NT2/D1 (cell line): ENCODE measurements around the gene RIMBP2.

ENCODE experiments used
- DNase-seq: peaks from one replicate; pipeline ENCODE4 v3.0.0-alpha.2; 2011; ENCODE audit warnings: low read depth, low spot score
- H3K27me3 ChIP-seq: 2 replicates; pipeline ENCODE4 v1.6.0; 2011; ENCODE audit warnings: mild to moderate bottlenecking; ENCODE audit not compliant: insufficient read length, insufficient read depth
- H3K36me3 ChIP-seq: 2 replicates; pipeline ENCODE4 v1.6.1; 2011; ENCODE audit warnings: mild to moderate bottlenecking, low read length, mixed read lengths; ENCODE audit not compliant: insufficient read depth, insufficient read length
- H3K4me1 ChIP-seq: 2 replicates; pipeline ENCODE4 v1.5.1; 2011; ENCODE audit not compliant: insufficient read depth, insufficient read length
- H3K4me3 ChIP-seq: 2 replicates; pipeline ENCODE4 v1.5.1; 2011; ENCODE audit warnings: low read depth; ENCODE audit not compliant: insufficient read length
- H3K9ac ChIP-seq: 2 replicates; pipeline ENCODE4 v1.6.0; 2011; ENCODE audit warnings: low read depth; ENCODE audit not compliant: insufficient read length
- H3K9me3 ChIP-seq: 2 replicates; pipeline ENCODE4 v1.5.1; 2011; ENCODE audit warnings: mild to moderate bottlenecking, low read length; ENCODE audit not compliant: insufficient read depth
- SUZ12 ChIP-seq: IDR thresholded peaks from 2 replicates; pipeline ENCODE4 v1.6.1; 2011; ENCODE audit not compliant: insufficient read length, insufficient read depth; ENCODE audit errors: extremely low read depth
- YY1 ChIP-seq: IDR thresholded peaks from 2 replicates; pipeline ENCODE4 v1.6.1; 2011; ENCODE audit not compliant: insufficient read length, insufficient read depth
- ZNF274 ChIP-seq: IDR thresholded peaks from 2 replicates; pipeline ENCODE4 v1.6.1; 2011; ENCODE audit warnings: mild to moderate bottlenecking, low read depth, low read length

Gene RIMBP2

DNA sequence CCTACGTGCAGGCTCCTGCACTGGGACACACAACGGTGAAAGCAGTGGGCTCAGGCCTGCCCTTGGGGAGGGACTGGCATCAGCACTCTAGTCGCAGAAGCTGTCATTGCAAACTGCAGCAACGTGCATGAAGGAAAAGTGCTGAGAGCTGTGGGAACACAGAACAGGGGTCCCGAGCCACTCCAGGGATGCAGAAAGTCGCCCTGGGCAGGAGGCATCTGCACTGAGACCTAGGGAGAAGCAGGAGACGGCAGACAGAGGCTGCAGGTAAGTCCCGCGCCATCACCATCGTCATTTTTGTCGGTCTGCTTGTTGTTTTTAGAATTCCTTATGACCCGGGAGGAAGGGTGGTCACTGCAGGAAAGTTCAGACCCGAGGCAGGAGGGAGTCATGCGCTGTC, 21.6 kb upstream of the RIMBP2 start:
- Histone ChIP-seq H3K36me3 (no peaks in the 10 kb centered on the region), H3K27me3 (no peaks in the 10 kb centered on the region), H3K9ac (no peak overlapping the region), H3K9me3 (peaks cover 4% of the 10 kb centered on the region; the same call in 1 of the 2 replicates), H3K4me1 (peaks cover 6% of the 10 kb centered on the region), H3K4me3 (no peak overlapping the region)
- TF ChIP-seq ZNF274 (no peak), YY1 (no peak), SUZ12 (no peak)
- no peak for DNase-seq

GRCh38 chr12:130729344-130729743, 13.2 kb upstream of the RIMBP2 start:
- H3K27me3 ChIP-seq: no peaks in the 10 kb centered on the region
- DNase-seq: no peak
- no peak for TF ChIP-seq ZNF274
- H3K4me1 ChIP-seq: peaks cover 11% of the 10 kb centered on the region
- H3K9ac ChIP-seq: no peak overlapping the region
- peaks cover 6% of the 10 kb centered on the region; the same call in 1 of the 2 replicates for H3K9me3 ChIP-seq
- no peaks in the 10 kb centered on the region for H3K36me3 ChIP-seq
- H3K4me3 ChIP-seq: no peak overlapping the region

GRCh38 chr12:130728158-130729058, 12.3 kb upstream of the RIMBP2 start:
- Histone ChIP-seq H3K4me1 (peaks cover 11% of the 10 kb centered on the region), H3K9ac (no peak overlapping the region), H3K36me3 (no peaks in the 10 kb centered on the region), H3K27me3 (no peaks in the 10 kb centered on the region), H3K4me3 (no peak overlapping the region), H3K9me3 (peaks cover 6% of the 10 kb centered on the region; the same call in 1 of the 2 replicates)
- no peak for DNase-seq
- no peak for TF ChIP-seq SUZ12

DNA sequence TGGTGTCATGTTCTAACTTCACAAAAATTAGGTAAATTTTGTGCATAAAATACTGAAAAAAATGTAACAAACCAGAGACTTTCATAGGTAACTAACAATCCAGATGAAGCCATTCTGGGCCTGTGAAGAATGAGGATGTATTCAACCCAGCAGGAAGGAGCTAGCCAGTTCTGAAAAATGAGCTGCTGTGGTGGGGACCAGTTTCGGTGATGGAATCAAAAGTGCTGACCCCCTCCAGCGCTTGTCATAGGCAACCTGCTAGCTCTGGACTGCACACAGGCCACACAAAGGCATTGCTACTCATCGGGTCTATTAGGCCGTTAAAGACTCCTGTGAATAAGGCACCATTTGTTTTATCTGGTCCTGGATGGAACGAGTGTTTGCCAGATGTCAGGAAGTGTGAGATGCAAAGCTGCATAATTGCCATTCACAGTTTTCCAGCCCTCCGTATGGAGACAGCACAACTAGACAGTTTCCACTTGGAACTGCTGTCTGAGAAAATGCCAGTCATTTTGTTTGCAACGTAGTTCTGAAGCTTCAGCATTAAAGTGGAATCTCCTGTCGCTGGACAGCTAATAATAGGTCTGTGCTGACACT, 3.3 kb upstream of the RIMBP2 start:
- no peak overlapping the region for H3K9ac ChIP-seq
- H3K27me3 ChIP-seq: peaks cover 20% of the 10 kb centered on the region
- H3K9me3 ChIP-seq: peaks cover 14% of the 10 kb centered on the region
- H3K36me3 ChIP-seq: no peaks in the 10 kb centered on the region
- H3K4me1 ChIP-seq: peaks cover 2% of the 10 kb centered on the region
- TF ChIP-seq SUZ12 (no peak), YY1 (no peak)
- no peak for DNase-seq
- H3K4me3 ChIP-seq: no peak overlapping the region

- peaks cover 36% of the 10 kb centered on the region for H3K27me3 ChIP-seq
- no peak for DNase-seq
- H3K9me3 ChIP-seq: peaks cover 10% of the 10 kb centered on the region
- H3K9ac ChIP-seq: no peak overlapping the region
- no peaks in the 10 kb centered on the region for H3K36me3 ChIP-seq
- peaks cover 9% of the 10 kb centered on the region for H3K4me1 ChIP-seq
- H3K4me3 ChIP-seq: no peak overlapping the region
- no peak for TF ChIP-seq ZNF274
- TF ChIP-seq YY1: no peak
Measured at GRCh38 chr12:130717752-130718151, 1.7 kb upstream of the RIMBP2 start.

DNA sequence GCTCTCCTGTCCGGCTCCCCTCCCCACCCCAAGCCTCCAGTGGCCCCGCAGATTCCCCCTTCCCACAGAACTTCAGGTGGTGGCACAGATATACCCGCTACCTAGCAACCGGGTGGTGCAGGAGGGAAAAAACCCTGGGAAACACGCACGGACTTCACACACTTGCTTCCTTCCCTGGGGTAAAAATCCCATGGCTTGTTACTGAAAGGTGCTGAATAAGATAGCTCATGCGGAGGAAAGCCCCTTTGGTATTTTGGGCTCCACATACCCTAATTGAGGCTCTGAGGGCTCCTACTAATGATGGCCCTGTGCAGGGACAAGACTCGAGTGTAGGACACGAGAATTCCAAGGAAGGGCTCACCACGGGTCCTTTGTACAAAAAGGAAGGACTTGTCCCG, 869 bp upstream of the RIMBP2 start:
- DNase-seq: no peak
- Histone ChIP-seq H3K4me3 (peak overlapping the region; percentile 72), H3K27me3 (peaks cover 41% of the 10 kb centered on the region), H3K4me1 (peaks cover 9% of the 10 kb centered on the region), H3K9ac (peak overlapping the region; percentile 46), H3K36me3 (no peaks in the 10 kb centered on the region), H3K9me3 (0 out of 2 replicates have a peak, but pooled peaks cover 2% of the 10 kb centered on the region)
- TF ChIP-seq SUZ12: no peak
- no peak for TF ChIP-seq YY1
- TF ChIP-seq ZNF274: no peak

- no peak for TF ChIP-seq SUZ12
- TF ChIP-seq YY1: no peak
- TF ChIP-seq ZNF274: no peak
- Histone ChIP-seq H3K27me3 (peaks cover 45% of the 10 kb centered on the region), H3K4me3 (peak overlapping the region; percentile 72)
Measured at GRCh38 chr12:130715150-130715997, 725 bp downstream of the RIMBP2 start.

More at GRCh38 chr12:130715150-130715997, 725 bp downstream of the RIMBP2 start:
- DNase-seq: no peak
- Histone ChIP-seq H3K4me1 (peaks cover 9% of the 10 kb centered on the region), H3K36me3 (no peaks in the 10 kb centered on the region), H3K9me3 (no peaks in the 10 kb centered on the region), H3K9ac (peak overlapping the region; percentile 79)
